22Rv1 (cell line): ENCODE data around the gene HBE1.

Experiments
- ZFX ChIP-seq: fragments of 450-650 bp; IDR thresholded peaks from 2 replicates; pipeline ENCODE4 v1.6.1; 2017; ENCODE audit warnings: antibody characterized with exemption, borderline replicate concordance
- TF ChIP-seq, protein P1 (sequence below): fragments of 450-650 bp; IDR thresholded peaks from 2 replicates; pipeline ENCODE4 v1.5.1; 2017; ENCODE audit warnings: mild to moderate bottlenecking

DNA sequence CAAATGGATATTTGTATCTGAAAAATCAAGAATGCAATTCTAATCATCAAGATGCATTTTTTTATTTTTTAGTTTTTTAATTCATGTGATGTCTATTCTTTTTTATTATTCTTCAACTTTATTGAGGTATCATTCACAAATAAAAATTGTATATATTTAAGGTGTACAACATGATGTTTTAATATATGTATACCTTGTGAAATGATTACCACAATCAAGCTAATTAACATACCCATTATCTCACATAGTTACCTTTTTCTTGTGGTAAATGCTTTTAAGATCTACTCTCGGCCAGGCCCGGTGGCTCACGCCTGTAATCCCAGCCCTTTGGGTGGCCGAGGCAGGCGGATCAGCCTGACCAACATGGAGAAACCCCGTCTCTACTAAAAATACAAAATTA lies 46.6 kb downstream of the HBE1 start:
- TF ChIP-seq, protein P1, sequence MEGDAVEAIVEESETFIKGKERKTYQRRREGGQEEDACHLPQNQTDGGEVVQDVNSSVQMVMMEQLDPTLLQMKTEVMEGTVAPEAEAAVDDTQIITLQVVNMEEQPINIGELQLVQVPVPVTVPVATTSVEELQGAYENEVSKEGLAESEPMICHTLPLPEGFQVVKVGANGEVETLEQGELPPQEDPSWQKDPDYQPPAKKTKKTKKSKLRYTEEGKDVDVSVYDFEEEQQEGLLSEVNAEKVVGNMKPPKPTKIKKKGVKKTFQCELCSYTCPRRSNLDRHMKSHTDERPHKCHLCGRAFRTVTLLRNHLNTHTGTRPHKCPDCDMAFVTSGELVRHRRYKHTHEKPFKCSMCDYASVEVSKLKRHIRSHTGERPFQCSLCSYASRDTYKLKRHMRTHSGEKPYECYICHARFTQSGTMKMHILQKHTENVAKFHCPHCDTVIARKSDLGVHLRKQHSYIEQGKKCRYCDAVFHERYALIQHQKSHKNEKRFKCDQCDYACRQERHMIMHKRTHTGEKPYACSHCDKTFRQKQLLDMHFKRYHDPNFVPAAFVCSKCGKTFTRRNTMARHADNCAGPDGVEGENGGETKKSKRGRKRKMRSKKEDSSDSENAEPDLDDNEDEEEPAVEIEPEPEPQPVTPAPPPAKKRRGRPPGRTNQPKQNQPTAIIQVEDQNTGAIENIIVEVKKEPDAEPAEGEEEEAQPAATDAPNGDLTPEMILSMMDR: no peak
- no peak for TF ChIP-seq ZFX
